ENCODE results near the gene HSPE1. TPM values are rescaled to one million over a fixed set of nuclear protein-coding genes. Genes with fewer than 3 reads are reported as not detected.
"Not testable (repeated sequence)": the region's sequence is repeated elsewhere in the genome, so short reads cannot be mapped to it uniquely, and the experiment has no call there.

HSPE1 gene
- total RNA-seq, result 91.8 to 102 TPM (median 96.4 TPM) in 3 replicates

DNA sequence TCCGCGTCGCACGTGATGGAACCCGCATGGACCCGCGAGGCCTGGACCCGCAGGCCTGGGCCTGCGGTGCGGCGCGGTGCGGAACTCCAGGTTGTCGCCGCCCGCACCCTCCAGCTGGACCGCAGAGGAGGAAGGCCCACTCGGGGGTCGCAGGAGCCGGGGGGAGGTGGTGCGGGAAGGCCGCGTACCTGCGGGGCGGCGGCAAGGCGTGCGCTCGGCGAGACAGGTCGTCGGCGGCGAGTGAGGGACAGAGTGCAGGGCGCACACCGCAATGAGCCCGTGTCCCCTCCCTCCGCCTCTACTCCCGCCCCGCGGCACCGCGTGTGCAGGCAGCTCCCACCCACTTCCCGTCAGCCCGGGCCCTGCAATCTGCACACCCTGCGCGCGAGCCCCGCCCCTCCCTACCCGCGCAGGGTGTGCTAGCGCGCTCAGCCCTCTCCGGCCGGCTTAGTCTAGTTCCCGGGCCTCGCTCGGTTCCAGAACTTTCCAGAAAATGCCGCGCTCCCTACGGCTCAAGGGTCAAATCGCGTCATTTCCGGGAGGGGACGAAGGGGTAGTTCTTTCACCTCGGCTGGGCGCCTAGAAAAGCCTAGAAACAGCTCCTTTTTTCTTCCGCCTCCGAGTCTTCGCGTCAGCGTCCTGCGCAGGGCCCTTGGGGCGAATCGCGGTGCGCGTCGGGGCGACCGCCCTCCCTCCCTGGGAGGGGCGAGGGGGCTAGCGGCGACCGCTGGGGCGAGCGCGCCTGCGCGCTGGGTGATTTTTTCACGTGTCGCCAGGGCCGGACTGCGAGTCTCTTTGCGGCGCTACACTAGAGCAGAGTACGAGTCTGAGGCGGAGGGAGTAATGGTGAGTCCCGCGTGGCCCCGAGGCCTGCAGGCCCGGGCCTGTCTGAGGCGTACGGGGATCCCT, at the start of gene HSPE1, which contains the start of gene HSPD1:
Gene HSPE1 (plus strand): TSS at position 786 of the 909 bp plus-strand sequence. CDS start 58 bp downstream, at position 844.
Gene HSPD1 (minus strand): TSS at position 247 of the 909 bp plus-strand sequence. CDS start 992 bp downstream, outside the sequence.
- Mint-ChIP-seq H3K27me3 (ENCODE audit: low read depth) (no peaks in the 10 kb centered on the region), H3K4me3 (peak within 1 kb of the TSS; percentile 95), H3K9me3 (no peaks in the 10 kb centered on the region), H3K4me1 (peaks cover 47% of the 10 kb centered on the region), H3K36me3 (peaks cover 27% of the 10 kb centered on the region), H3K27ac (peak within 1 kb of the TSS; percentile 95)
- TF ChIP-seq, protein P1, sequence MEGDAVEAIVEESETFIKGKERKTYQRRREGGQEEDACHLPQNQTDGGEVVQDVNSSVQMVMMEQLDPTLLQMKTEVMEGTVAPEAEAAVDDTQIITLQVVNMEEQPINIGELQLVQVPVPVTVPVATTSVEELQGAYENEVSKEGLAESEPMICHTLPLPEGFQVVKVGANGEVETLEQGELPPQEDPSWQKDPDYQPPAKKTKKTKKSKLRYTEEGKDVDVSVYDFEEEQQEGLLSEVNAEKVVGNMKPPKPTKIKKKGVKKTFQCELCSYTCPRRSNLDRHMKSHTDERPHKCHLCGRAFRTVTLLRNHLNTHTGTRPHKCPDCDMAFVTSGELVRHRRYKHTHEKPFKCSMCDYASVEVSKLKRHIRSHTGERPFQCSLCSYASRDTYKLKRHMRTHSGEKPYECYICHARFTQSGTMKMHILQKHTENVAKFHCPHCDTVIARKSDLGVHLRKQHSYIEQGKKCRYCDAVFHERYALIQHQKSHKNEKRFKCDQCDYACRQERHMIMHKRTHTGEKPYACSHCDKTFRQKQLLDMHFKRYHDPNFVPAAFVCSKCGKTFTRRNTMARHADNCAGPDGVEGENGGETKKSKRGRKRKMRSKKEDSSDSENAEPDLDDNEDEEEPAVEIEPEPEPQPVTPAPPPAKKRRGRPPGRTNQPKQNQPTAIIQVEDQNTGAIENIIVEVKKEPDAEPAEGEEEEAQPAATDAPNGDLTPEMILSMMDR (IDR thresholded peaks at IDR 0.05; ENCODE audit: unreplicated experiment), result no peak
- peak; percentile 94 for DNase-seq (ENCODE audit: low spot score in 2 of 2, unreplicated experiment in 2 of 2)

DNA sequence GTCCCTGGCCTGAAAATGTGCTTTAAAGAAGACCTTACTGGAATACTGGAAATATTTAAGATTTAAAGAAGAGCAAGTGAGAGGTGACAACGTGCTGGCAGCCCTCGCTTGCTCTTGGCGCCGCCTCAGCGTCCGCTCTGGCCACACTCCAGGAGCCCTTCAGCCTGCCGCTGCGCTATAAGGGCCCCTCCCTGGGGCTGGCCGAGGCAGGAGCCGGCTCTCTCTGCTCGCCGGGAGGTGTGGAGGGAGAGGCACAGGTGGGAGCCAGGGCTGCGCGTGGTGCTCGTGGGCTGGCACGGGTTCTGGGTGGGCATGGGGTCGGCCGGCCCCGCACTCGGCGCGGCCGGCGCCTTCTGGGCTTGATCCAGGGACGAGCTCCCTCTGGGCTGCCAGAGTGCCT, 49.7 kb upstream of the HSPE1 start:
- Mint-ChIP-seq H3K27me3 (ENCODE audit: low read depth) (no peaks in the 10 kb centered on the region), H3K9me3 (no peaks in the 10 kb centered on the region), H3K36me3 (no peaks in the 10 kb centered on the region), H3K4me1 (peaks cover 15% of the 10 kb centered on the region), H3K27ac (no peak overlapping the region), H3K4me3 (no peak overlapping the region)
- no peak for DNase-seq (ENCODE audit: low spot score in 2 of 2, unreplicated experiment in 2 of 2)
- TF ChIP-seq, protein P1 (IDR thresholded peaks at IDR 0.05; ENCODE audit: unreplicated experiment), result no peak

DNA sequence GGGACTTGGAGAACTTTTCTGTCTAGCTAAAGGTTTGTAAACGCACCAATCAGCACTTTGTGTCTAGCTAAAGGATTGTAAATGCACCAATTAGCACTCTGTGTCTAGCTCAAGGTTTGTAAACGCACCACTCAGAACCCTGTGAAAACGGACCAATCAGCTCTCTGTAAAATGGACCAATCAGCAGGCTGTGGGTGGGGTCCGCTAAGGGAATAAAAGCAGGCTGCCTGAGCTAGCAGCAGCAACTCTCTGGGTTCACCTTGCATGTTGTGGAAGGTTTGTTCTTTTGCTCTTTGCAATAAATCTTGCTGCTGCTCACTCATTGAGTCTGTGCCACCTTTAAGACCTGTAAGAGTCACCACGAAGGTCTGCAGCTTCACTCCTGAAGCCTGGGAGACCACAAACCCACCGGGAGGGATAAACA, 49.2 kb upstream of the HSPE1 start:
- not testable (repeated sequence) for H3K27me3 Mint-ChIP-seq (ENCODE audit: low read depth); H3K36me3 Mint-ChIP-seq; DNase-seq (ENCODE audit: low spot score in 2 of 2, unreplicated experiment in 2 of 2); H3K9me3 Mint-ChIP-seq; H3K4me3 Mint-ChIP-seq; H3K27ac Mint-ChIP-seq
- H3K4me1 Mint-ChIP-seq, result peaks cover 15% of the 10 kb centered on the region

DNA sequence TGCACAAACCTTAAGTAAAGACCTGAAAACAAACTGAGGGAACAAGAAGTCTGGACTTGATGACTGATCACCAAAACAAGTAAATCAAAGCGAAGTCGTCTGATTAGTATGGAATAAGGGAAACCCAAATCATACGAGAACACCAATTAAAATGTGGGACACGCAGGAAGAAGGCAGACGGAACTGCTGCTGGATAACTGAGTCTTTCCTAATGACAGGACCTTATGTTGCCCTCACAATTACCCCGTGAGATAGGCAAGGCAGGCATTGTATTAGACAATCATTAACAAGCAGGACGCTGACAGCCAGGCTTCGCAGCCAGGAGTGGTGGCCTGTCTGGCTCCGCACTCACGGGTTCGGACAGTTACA, 47.4 kb upstream of the HSPE1 start:
- DNase-seq (ENCODE audit: low spot score in 2 of 2, unreplicated experiment in 2 of 2), result no peak
- no peaks in the 10 kb centered on the region for H3K36me3 Mint-ChIP-seq
- peak overlapping the region; percentile 98 for H3K27ac Mint-ChIP-seq
- H3K4me3 Mint-ChIP-seq, result peak overlapping the region; percentile 87
- H3K4me1 Mint-ChIP-seq, result peaks cover 15% of the 10 kb centered on the region
- no peaks in the 10 kb centered on the region for H3K27me3 Mint-ChIP-seq (ENCODE audit: low read depth)
- TF ChIP-seq, protein P1 (IDR thresholded peaks at IDR 0.05; ENCODE audit: unreplicated experiment), result no peak
- H3K9me3 Mint-ChIP-seq, result no peaks in the 10 kb centered on the region

DNA sequence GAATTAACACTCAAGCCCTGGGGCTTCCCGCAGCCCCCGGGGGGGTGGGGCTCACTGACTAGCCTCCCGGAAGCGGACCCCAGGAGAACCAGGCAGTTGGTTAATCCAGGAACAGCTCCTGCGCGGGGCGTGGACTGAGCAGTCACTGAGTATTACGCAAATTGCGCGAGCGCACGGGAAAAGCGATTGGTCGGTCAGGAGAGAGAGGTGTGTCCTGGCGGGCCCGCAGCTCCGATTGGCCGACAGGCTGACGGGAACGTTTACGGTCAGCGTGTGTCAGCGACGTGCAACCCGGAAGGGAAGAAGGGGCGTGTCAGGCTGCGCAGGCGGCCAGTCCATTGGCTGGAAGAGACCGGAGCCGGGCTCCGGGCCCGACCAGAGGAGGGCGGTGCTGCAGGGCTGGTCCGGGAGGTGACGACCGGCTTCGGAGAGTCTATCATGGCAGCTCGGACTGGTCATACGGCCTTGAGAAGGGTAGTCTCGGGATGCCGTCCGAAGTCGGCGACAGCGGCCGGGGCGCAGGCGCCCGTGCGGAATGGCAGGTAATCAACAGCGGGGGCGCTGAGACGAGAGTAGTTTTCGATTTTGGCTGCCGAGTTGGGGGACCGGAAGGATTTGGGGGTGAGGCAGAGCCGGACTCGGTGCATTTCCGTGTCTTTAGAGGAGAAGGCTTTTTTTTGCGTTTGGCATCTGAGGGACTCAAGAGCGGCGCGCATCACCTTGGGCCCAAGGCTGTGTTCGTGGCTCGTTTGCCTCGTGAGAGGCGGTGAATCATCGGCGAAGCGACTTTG, 46.9 kb upstream of the HSPE1 start, which contains the start of gene COQ10B:
Gene COQ10B (plus strand): TSS at position 430 of the 791 bp plus-strand sequence. CDS start 9 bp downstream, at position 439.
- TF ChIP-seq, protein P1 (IDR thresholded peaks at IDR 0.05; ENCODE audit: unreplicated experiment), result no peak
- Mint-ChIP-seq H3K4me3 (peak within 1 kb of the TSS; percentile 87), H3K4me1 (peaks cover 15% of the 10 kb centered on the region), H3K36me3 (no peaks in the 10 kb centered on the region), H3K27me3 (ENCODE audit: low read depth) (no peaks in the 10 kb centered on the region), H3K9me3 (no peaks in the 10 kb centered on the region), H3K27ac (peak within 1 kb of the TSS; percentile 98)
- peak; percentile 95 to 96 for DNase-seq (ENCODE audit: low spot score in 2 of 2, unreplicated experiment in 2 of 2)
